Smooth muscle cell (in vitro differentiated cells): ENCODE data around the gene SS18L1. TPM values are rescaled to one million over a fixed set of nuclear protein-coding genes. Genes with fewer than 3 reads are reported as not detected.

Experiments
- DNase-seq: peaks from one replicate; lab custom pipeline; 2025; ENCODE audit not compliant: unreplicated experiment; lab: John Stamatoyannopoulos, UW
- H2AFZ ChIP-seq: fragments of 200-600 bp; sonication (generic); 2 replicates; pipeline ENCODE4 v1.6.0; 2016; ENCODE audit warnings: antibody characterized with exemption, low read depth, mild to moderate bottlenecking
- H3F3A ChIP-seq: fragments of 200-600 bp; sonication (generic); 2 replicates; pipeline ENCODE4 v1.6.0; 2017; ENCODE audit warnings: antibody characterized with exemption, low read depth
- H3K27ac ChIP-seq: fragments of 200-600 bp; sonication (generic); 2 replicates; pipeline ENCODE4 v1.5.1; 2016; ENCODE audit warnings: low read depth, mild to moderate bottlenecking
- H3K27me3 ChIP-seq: fragments of 200-600 bp; sonication (generic); 2 replicates; pipeline ENCODE4 v1.6.1; 2016; ENCODE audit warnings: low read depth, mild to moderate bottlenecking
- H3K36me3 ChIP-seq: fragments of 200-600 bp; sonication (generic); 2 replicates; pipeline ENCODE4 v1.5.1; 2016; ENCODE audit warnings: low read depth
- H3K4me1 ChIP-seq: fragments of 200-600 bp; sonication (generic); 2 replicates; pipeline ENCODE4 v1.5.1; 2016; ENCODE audit warnings: low read depth
- H3K4me2 ChIP-seq: fragments of 200-600 bp; sonication (generic); 2 replicates; pipeline ENCODE4 v1.6.0; 2016; ENCODE audit warnings: mild to moderate bottlenecking
- H3K4me3 ChIP-seq: fragments of 200-600 bp; sonication (generic); 2 replicates; pipeline ENCODE4 v1.5.1; 2016; ENCODE audit warnings: mild to moderate bottlenecking
- H3K79me2 ChIP-seq: fragments of 200-600 bp; sonication (generic); 2 replicates; pipeline ENCODE4 v1.6.0; 2016; ENCODE audit warnings: low read depth, mild to moderate bottlenecking
- H3K9ac ChIP-seq: fragments of 200-600 bp; sonication (generic); 2 replicates; pipeline ENCODE4 v1.6.0; 2016; ENCODE audit warnings: low read depth
- H3K9me3 ChIP-seq: fragments of 200-600 bp; sonication (generic); replicated peaks from 2 replicates; pipeline ENCODE4 v1.5.1; 2016; ENCODE audit warnings: low read depth
- H4K20me1 ChIP-seq: fragments of 200-600 bp; sonication (generic); 2 replicates; pipeline ENCODE4 v1.6.0; 2016; ENCODE audit warnings: low read depth
- WGBS: methylation state at CpG from one replicate; pipeline ENCODE4 v1.1.7; 2016; ENCODE audit warnings: low lambda C conversion rate; 5-methylcytosine and 5-hydroxymethylcytosine counted together
- polyA plus RNA-seq: library from polyadenylated mRNA; unstranded; fragments of >200 nt; fragmentation: Nextera tagmentation; extraction: Ambion mirVana; gene quantifications from 2 replicates; pipeline ENCODE4 v1.2.1, GENCODE V29; 2016
- total RNA-seq: library from RNA; depleted of rRNA; stranded (reverse); fragments of >200 nt; gene quantifications from 2 replicates; pipeline ENCODE4 v1.2.3, GENCODE V29; 2014
- TF ChIP-seq, protein P1 (sequence below): fragments of 200-600 bp; sonication (generic); IDR thresholded peaks from 2 replicates; pipeline ENCODE4 v1.5.1; 2017; ENCODE audit warnings: borderline replicate concordance, mild to moderate bottlenecking, antibody characterized with exemption; ENCODE audit not compliant: insufficient read depth, poor library complexity, severe bottlenecking

The SS18L1 gene
- total and polyA plus RNA-seq, 2 experiments from 2014 or later, result 2.3 to 10.1 TPM

DNA sequence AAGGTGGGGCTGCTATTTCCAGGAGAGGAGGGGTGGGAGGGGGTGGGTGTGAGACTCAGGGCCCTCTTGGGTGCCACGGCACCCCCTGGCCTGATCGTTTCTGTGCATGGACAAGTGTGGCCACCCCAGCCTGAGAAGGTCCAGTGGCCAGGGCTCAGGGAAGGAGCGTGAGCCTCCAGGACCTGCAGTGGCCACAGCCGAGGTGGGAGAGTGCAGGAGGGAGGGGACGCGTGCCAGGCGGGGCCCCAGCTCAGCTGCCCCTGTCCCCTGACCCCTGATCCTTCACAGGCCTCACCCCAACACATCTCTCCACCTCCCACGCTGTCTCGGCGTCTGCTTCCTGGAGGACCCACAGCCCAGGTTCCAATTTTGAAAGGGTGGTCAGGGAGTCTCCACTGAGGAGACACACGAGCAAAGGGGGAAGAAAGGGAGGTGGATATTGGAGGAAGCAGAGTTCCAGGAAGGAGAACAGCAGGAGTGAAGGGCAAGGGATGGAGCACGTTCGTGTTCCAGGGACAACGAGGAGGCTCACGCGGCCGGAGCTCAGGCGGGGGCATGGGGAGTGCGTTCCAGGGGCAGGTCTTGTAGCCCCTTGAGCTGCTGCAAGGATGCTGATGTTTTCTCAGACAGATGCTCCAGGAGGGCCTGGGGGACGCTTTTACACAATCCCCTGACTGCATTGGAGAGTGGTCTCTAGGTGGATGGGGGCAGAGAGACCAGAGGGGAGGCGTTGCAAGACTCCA, 80.7 kb downstream of the SS18L1 start:
- Histone ChIP-seq H2AFZ (no peak overlapping the region), H4K20me1 (peaks cover 10% of the 10 kb centered on the region), H3K4me3 (no peak overlapping the region), H3K27me3 (peaks cover 64% of the 10 kb centered on the region), H3K79me2 (no peaks in the 10 kb centered on the region), H3K9ac (no peak overlapping the region), H3K9me3 (no peaks in the 10 kb centered on the region), H3K4me1 (peaks cover 15% of the 10 kb centered on the region), H3K27ac (no peak overlapping the region), H3K4me2 (no peak overlapping the region), H3K36me3 (no peaks in the 10 kb centered on the region), H3F3A (no peaks in the 10 kb centered on the region)
- DNase-seq, result no peak
- 71% methylated on average over 20 of the region's 21 CpGs for WGBS
- TF ChIP-seq, protein P1, sequence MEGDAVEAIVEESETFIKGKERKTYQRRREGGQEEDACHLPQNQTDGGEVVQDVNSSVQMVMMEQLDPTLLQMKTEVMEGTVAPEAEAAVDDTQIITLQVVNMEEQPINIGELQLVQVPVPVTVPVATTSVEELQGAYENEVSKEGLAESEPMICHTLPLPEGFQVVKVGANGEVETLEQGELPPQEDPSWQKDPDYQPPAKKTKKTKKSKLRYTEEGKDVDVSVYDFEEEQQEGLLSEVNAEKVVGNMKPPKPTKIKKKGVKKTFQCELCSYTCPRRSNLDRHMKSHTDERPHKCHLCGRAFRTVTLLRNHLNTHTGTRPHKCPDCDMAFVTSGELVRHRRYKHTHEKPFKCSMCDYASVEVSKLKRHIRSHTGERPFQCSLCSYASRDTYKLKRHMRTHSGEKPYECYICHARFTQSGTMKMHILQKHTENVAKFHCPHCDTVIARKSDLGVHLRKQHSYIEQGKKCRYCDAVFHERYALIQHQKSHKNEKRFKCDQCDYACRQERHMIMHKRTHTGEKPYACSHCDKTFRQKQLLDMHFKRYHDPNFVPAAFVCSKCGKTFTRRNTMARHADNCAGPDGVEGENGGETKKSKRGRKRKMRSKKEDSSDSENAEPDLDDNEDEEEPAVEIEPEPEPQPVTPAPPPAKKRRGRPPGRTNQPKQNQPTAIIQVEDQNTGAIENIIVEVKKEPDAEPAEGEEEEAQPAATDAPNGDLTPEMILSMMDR, result no peak

DNA sequence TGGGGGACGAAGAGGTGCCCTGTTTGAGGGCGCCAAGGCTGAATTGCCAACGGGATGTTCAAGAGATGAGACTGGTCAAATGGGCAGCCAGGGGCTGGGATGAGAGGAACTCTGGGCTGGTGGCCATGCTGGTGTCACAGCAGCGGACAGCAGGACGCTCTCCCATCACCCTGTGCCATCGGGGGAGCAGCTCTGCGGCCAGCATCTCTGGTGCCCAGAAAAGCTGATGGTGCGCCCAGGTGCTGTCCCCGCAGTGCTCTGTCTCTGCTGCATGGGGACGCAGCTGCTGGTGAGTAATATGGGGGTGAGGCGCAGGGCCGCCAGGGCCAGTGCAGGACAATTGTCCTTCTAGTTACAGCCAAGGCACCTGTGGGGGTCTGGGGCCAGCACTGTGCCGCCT, 81.5 kb downstream of the SS18L1 start:
- no peak overlapping the region for H3K4me2 ChIP-seq
- no peak overlapping the region for H2AFZ ChIP-seq
- 87% methylated on average over 13 of the region's 13 CpGs for WGBS
- H3K27me3 ChIP-seq, result peaks cover 60% of the 10 kb centered on the region
- DNase-seq, result no peak
- H3F3A ChIP-seq, result no peaks in the 10 kb centered on the region
- no peaks in the 10 kb centered on the region for H3K79me2 ChIP-seq
- H3K4me1 ChIP-seq, result peaks cover 12% of the 10 kb centered on the region
- H3K9me3 ChIP-seq, result no peaks in the 10 kb centered on the region
- no peak overlapping the region for H3K4me3 ChIP-seq
- no peaks in the 10 kb centered on the region for H3K36me3 ChIP-seq
- peaks cover 6% of the 10 kb centered on the region for H4K20me1 ChIP-seq
- TF ChIP-seq, protein P1, result no peak
- no peak overlapping the region for H3K27ac ChIP-seq
- H3K9ac ChIP-seq, result no peak overlapping the region

DNA sequence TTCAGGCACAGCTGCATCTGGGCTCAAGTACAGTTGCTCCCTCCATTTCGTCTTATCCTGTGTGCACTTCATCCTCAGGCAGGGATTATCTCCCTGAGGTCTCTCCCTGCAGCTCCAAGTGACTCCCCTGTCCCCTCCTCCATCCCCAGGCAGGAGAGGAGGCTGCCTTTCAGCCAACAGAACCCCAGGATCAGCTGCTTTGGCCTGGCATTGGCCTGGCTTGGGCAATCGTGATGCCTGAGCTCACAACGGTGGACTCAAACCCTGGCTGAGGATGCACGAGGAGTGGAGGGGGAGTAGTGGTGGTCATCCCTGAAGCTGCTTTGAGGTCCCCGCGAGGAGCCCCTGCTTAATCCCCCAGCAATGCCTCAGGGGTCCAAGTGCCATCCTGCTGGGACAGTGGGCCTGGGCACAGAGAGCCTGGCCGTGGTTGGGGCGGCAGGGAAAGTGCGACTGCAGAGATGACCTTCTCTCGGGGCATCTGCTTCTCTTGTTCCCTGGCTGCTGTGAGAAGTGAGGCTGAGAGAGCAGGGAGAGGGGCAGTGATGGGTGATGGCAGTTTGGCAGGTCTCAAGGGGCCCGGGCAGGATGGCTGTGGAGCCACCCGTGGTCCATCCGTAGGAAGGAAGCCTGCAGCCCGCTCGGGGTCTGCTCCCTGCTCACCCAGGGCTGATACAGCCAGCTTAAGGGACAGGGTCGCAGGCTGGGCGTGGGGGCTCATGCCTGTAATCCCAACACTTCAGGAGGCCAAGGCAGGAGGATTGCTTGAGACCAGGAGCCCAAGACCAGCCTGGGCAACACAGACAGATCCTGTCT, 82.5 kb downstream of the SS18L1 start:
- H3K4me3 ChIP-seq, result no peak overlapping the region
- no peak overlapping the region for H3K9ac ChIP-seq
- H3K4me2 ChIP-seq, result no peak overlapping the region
- no peak overlapping the region for H2AFZ ChIP-seq
- H4K20me1 ChIP-seq, result no peaks in the 10 kb centered on the region
- no peak for DNase-seq
- peaks cover 53% of the 10 kb centered on the region for H3K27me3 ChIP-seq
- TF ChIP-seq, protein P1, result no peak
- peaks cover 5% of the 10 kb centered on the region for H3K4me1 ChIP-seq
- no peaks in the 10 kb centered on the region for H3K79me2 ChIP-seq
- H3K36me3 ChIP-seq, result no peaks in the 10 kb centered on the region
- 87% methylated on average over 16 of the region's 17 CpGs for WGBS
- no peaks in the 10 kb centered on the region for H3F3A ChIP-seq
- H3K9me3 ChIP-seq, result no peaks in the 10 kb centered on the region
- H3K27ac ChIP-seq, result no peak overlapping the region
